Kidney (tissue), 14 donors: ENCODE results near the gene MAP4. TPM values are rescaled to one million over a fixed set of nuclear protein-coding genes. Genes with fewer than 3 reads are reported as not detected.
A peak's percentile ranks its signal among the peaks of the same experiment; 100 is the strongest.

Experiments used
- DNase-seq, 5 donors: peaks; one replicate each; pipeline ENCODE4 v3.0.0-alpha.2; 2013 to 2020
- FAIRE-seq: peaks from 2 replicates; lab custom pipeline; 2012; peaks lifted over from hg19 to GRCh38; lab: Jason Lieb, UNC
- H3K27ac ChIP-seq, 2 donors: one replicate each; pipeline ENCODE4 v1.7.0; 2013; ENCODE audit warnings: low read depth in 2 of 2, low read length in 2 of 2, inconsistent platforms in 1 of 2
- H3K27me3 ChIP-seq: one replicate; pipeline ENCODE4 v1.7.1; 2013; ENCODE audit warnings: low read length, inconsistent platforms; ENCODE audit not compliant: control insufficient read depth, insufficient read depth
- H3K36me3 ChIP-seq, 3 donors: one replicate each; pipeline versions ENCODE4 v1.7.0 to v1.7.1; 2013; ENCODE audit warnings: low read length in 3 of 3, control low read depth in 1 of 3, inconsistent platforms in 1 of 3; ENCODE audit not compliant: insufficient read depth in 3 of 3, control insufficient read depth in 2 of 3
- H3K4me1 ChIP-seq, 3 donors: one replicate each; pipeline versions ENCODE4 v1.7.0 to v1.7.1; 2013; ENCODE audit warnings: low read length in 3 of 3, inconsistent platforms in 1 of 3, low read depth in 1 of 3; ENCODE audit not compliant: control insufficient read depth in 2 of 3, insufficient read depth in 2 of 3
- H3K4me3 ChIP-seq, 3 donors: one replicate each; pipeline versions ENCODE4 v1.7.0 to v1.8.1; 2013; ENCODE audit warnings: low read length in 3 of 3, control low read depth in 1 of 3, inconsistent platforms in 1 of 3
- H3K9ac ChIP-seq, 3 donors: one replicate each; pipeline versions ENCODE4 v1.7.0 to v1.7.1; 2013; ENCODE audit warnings: low read length in 3 of 3, control low read depth in 1 of 3, inconsistent platforms in 1 of 3
- H3K9me3 ChIP-seq, 3 donors: one replicate each; pipeline versions ENCODE4 v1.7.0 to v1.7.1; 2013; ENCODE audit warnings: low read length in 3 of 3, control low read depth in 1 of 3, inconsistent platforms in 1 of 3; ENCODE audit not compliant: control insufficient read depth in 2 of 3, insufficient read depth in 1 of 3
- CTCF ChIP-seq: IDR thresholded peaks from 3 replicates; pipeline ENCODE4 v1.5.1; 2012; ENCODE audit warnings: mild to moderate bottlenecking, moderate library complexity, borderline replicate concordance; ENCODE audit not compliant: insufficient read depth; ENCODE audit errors: extremely low read depth
- intact Hi-C: fragments of 100-400 bp; cut with DNase I; formaldehyde crosslinking; loops from one replicate; pipeline ENCODE4 v1.11.1; 2022
- polyA plus RNA-seq: library from polyadenylated mRNA; stranded (reverse); fragments of 350-450 nt; fragmentation: Illumina TruSeq; extraction: RNeasy Lipid Tissue Mini Kit (QIAGEN cat#74804); gene quantifications from one replicate; pipeline ENCODE4 v1.2.3, GENCODE V29; 2014; ENCODE audit warnings: low read depth, low replicate concordance; ENCODE audit not compliant: insufficient read depth
- total RNA-seq: library from RNA; stranded (reverse); fragmentation: NEBNext Ultra II Directional; extraction: Animal tissue kit (Norgen Biotek cat#: 25700); gene quantifications from one replicate; pipeline ENCODE4 v1.2.1, GENCODE V29; 2021
- donor health status: control.
- donor health status: control.
- donor health status: control.
- donor health status: control.
- donor health status: control.
- donor health status: DM: yes; HTN: yes; CAD: no.
- donor health status: Normal renal cell carcinoma (clear cell type).

Gene MAP4
- total and polyA plus RNA-seq, 2 donors from 2014 or later, result 69.6 to 239 TPM

- no peak overlapping the region for H3K9ac ChIP-seq
- H3K27ac ChIP-seq, result no peak overlapping the region
- no peak overlapping the region for H3K4me3 ChIP-seq
- DNase-seq (peak in 1 of 5 donors; percentile 23), FAIRE-seq (no peak)
- intact Hi-C loops, result no loop called here
- TF ChIP-seq CTCF, result no peak
- no peaks in the 10 kb centered on the region for H3K9me3 ChIP-seq
- H3K36me3 ChIP-seq, result no peaks in the 10 kb centered on the region
- H3K27me3 ChIP-seq, result no peaks in the 10 kb centered on the region
- H3K4me1 ChIP-seq, result no peaks in the 10 kb centered on the region
Observed at GRCh38 chr3:47971081-47971480, 45.1 kb downstream of the MAP4 start.

GRCh38 chr3:47964740-47965139 is 51.5 kb downstream of the MAP4 start:
- Histone ChIP-seq H3K36me3 (no peaks in the 10 kb centered on the region), H3K27me3 (no peaks in the 10 kb centered on the region), H3K9ac (no peak overlapping the region), H3K9me3 (no peaks in the 10 kb centered on the region), H3K4me1 (peaks cover 0 to 6% (median 0%) of the 10 kb centered on the region in 3 donors), H3K4me3 (no peak overlapping the region), H3K27ac (no peak overlapping the region)
- no peak for DNase-seq
- intact Hi-C loops, result no loop called here
- no peak for FAIRE-seq
- TF ChIP-seq CTCF, result no peak

- peaks cover 0 to 6% (median 0%) of the 10 kb centered on the region in 3 donors for H3K4me1 ChIP-seq
- FAIRE-seq (no peak), DNase-seq (peak in 4 of 5 donors; percentile 38 to 83 (median 68))
- no peaks in the 10 kb centered on the region for H3K36me3 ChIP-seq
- intact Hi-C loops, result no loop called here
- TF ChIP-seq CTCF, result no peak
- H3K9ac ChIP-seq, result no peak overlapping the region
- peak overlapping the region in 1 of 2 donors; percentile 59 for H3K27ac ChIP-seq
- H3K9me3 ChIP-seq, result no peaks in the 10 kb centered on the region
- H3K27me3 ChIP-seq, result no peaks in the 10 kb centered on the region
- no peak overlapping the region for H3K4me3 ChIP-seq
Observed at GRCh38 chr3:47961815-47962606, 54.2 kb downstream of the MAP4 start.
